Cardiac fibroblast (primary cell): ENCODE results near the gene SVIL.

ENCODE experiments used
- DNase-seq, 2 donors: peaks; one replicate each; pipeline versions ENCODE4 v3.0.0 to v3.0.0-alpha.2; 2010; ENCODE audit warnings: low read depth in 2 of 2
- H3K4me3 ChIP-seq, 2 donors: replicated peaks in 1 of 2; 1 replicate in 1 of 2; 2 replicates in 1 of 2; pipeline ENCODE4 v1.5.1; 2011; ENCODE audit warnings: low read depth in 2 of 2, low read length in 2 of 2, mild to moderate bottlenecking in 2 of 2, moderate library complexity in 1 of 2
- CTCF ChIP-seq: IDR thresholded peaks from one replicate; pipeline ENCODE4 v1.5.1; 2011; ENCODE audit warnings: low read depth, mild to moderate bottlenecking, low read length, inconsistent platforms

Gene SVIL

GRCh38 chr10:29430101-29430500 lies 204.7 kb downstream of the SVIL start:
- DNase-seq: no peak
- no peak overlapping the region for H3K4me3 ChIP-seq
- no peak for TF ChIP-seq CTCF

DNA sequence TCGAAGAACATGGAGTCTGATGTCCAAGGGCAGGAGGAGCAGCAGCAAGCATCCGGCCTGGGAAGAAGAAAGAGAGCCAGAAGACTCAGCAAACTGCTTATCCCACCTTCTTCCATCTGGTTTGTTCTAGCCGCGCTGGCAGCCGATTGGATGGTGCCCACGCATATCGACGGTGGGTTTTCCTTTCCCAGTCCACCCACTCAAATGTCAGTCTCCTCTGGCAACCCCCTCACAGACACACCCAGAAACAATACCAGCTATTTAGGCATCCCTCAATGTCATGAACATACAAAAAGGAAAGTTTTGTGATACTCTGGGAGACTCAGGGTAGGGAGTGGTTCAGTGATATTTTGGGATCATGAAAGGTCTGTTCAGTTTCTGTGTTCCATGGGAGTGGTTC lies 206.3 kb downstream of the SVIL start:
- no peak overlapping the region for H3K4me3 ChIP-seq
- no peak for DNase-seq
- TF ChIP-seq CTCF: no peak

DNA sequence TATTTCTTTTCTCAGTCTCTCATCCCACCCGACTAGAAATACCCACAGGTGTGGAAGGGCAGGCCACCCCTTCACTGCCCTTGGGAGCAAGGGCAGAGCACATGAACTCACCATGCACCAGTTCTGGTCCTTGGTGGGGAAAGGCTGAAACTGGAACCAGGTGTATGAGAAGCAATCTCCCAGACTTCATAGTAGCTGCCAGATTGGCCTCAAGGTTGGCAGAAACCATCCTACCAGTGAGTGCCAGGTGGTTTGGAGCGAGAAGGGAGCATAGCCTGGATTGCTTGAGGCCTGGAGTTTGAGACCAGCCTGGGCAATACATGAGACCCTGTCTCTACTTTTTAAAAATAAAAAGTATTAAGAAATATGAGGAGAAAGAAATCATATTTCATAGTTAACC lies 207.1 kb downstream of the SVIL start:
- DNase-seq: no peak
- no peak for TF ChIP-seq CTCF
- no peak overlapping the region for H3K4me3 ChIP-seq

GRCh38 chr10:29426420-29426819 lies 208.4 kb downstream of the SVIL start:
- no peak for DNase-seq
- TF ChIP-seq CTCF: no peak

GRCh38 chr10:29424017-29424416 lies 210.8 kb downstream of the SVIL start:
- no peak for DNase-seq

More at GRCh38 chr10:29426420-29426819, 208.4 kb downstream of the SVIL start:
- H3K4me3 ChIP-seq: no peak overlapping the region

GRCh38 chr10:29420744-29421143 lies 214.0 kb downstream of the SVIL start:
- no peak for DNase-seq
- H3K4me3 ChIP-seq: no peak overlapping the region
- no peak for TF ChIP-seq CTCF

More at GRCh38 chr10:29424017-29424416, 210.8 kb downstream of the SVIL start:
- H3K4me3 ChIP-seq: no peak overlapping the region
- no peak for TF ChIP-seq CTCF

GRCh38 chr10:29417324-29417723 lies 217.4 kb downstream of the SVIL start:
- no peak overlapping the region for H3K4me3 ChIP-seq
- DNase-seq: no peak
- no peak for TF ChIP-seq CTCF
